GM12878 (cell line): ENCODE data around the gene BFSP2. TPM values are rescaled to one million over a fixed set of nuclear protein-coding genes. Genes with fewer than 3 reads are reported as not detected.

Experiments
- ATAC-seq: fragments of 200-7000 bp; cut with Tn5 transposase; 3 replicates; pipeline ENCODE4 v1.9.1; 2020; ENCODE audit warnings: mild to moderate bottlenecking, moderate library complexity
- BruUV-seq: library from RNA; stranded (reverse); fragments of 400-500 nt; replicated peaks from 2 replicates; lab custom pipeline; 2021; lab: Mats Ljungman, UMichigan
- CTCF ChIA-PET: fragments of 300-600 bp; sonication (Branson Sonifier 250); formaldehyde crosslinking; extraction: SDS; loops from one replicate; lab custom pipeline; 2021; ENCODE audit warnings: inconsistent platforms; lab: Yijun Ruan, JAX
- POLR2A ChIA-PET: fragments of 350-600 bp; formaldehyde crosslinking; extraction: SDS; loops from one replicate; lab custom pipeline; 2021; ENCODE audit warnings: inconsistent platforms; lab: Charles Lee
- RAD21 ChIA-PET: fragments of 300-600 bp; sonication (Branson Sonifier 250); formaldehyde crosslinking; loops from one replicate; lab custom pipeline; 2023; ENCODE audit warnings: antibody characterized with exemption; ENCODE audit not compliant: unreplicated experiment; lab: Charles Lee
- SMC1A ChIA-PET: fragments of 300-600 bp; sonication (Branson Sonifier 250); formaldehyde crosslinking; loops from one replicate; lab custom pipeline; 2023; ENCODE audit not compliant: unreplicated experiment, uncharacterized antibody; lab: Charles Lee
- DNase-seq: peaks from one replicate; pipeline ENCODE4 v3.0.0-alpha.2; 2011; ENCODE audit warnings: low read depth, low spot score
- FAIRE-seq: peaks from 3 replicates; lab custom pipeline; 2011; peaks lifted over from hg19 to GRCh38; lab: Jason Lieb, UNC
- H2AFZ ChIP-seq: 2 replicates; pipeline ENCODE4 v1.6.0; 2011; ENCODE audit warnings: low read depth, low read length, control low read depth; ENCODE audit not compliant: control insufficient read depth
- H3K27ac ChIP-seq: 2 replicates; pipeline ENCODE4 v1.5.1; 2011; ENCODE audit warnings: control low read depth; ENCODE audit not compliant: control insufficient read depth, insufficient read depth
- H3K27me3 ChIP-seq, 2 experiments: replicated peaks in 1 of 2; 2 replicates each; pipeline versions ENCODE4 v1.6.0 to v1.6.1; 2011; ENCODE audit warnings: low read length in 1 of 2; ENCODE audit not compliant: control insufficient read depth in 2 of 2, insufficient read depth in 2 of 2
- H3K36me3 ChIP-seq, 2 experiments: 2 replicates each; pipeline ENCODE4 v1.5.1; 2011; ENCODE audit warnings: low read length in 1 of 2; ENCODE audit not compliant: control insufficient read depth in 2 of 2, insufficient read depth in 2 of 2
- H3K4me1 ChIP-seq: 2 replicates; pipeline ENCODE4 v1.6.1; 2011; ENCODE audit warnings: mild to moderate bottlenecking, low read length, moderate library complexity, mixed read lengths; ENCODE audit not compliant: control insufficient read depth, insufficient read depth
- H3K4me2 ChIP-seq: 2 replicates; pipeline ENCODE4 v1.6.0; 2011; ENCODE audit warnings: control low read depth; ENCODE audit not compliant: control insufficient read depth, insufficient read depth
- H3K4me3 ChIP-seq: fragments of 200-600 bp; sonication (generic); 2 replicates; pipeline ENCODE4 v1.5.1; 2016
- H3K79me2 ChIP-seq: 2 replicates; pipeline ENCODE4 v1.6.0; 2011; ENCODE audit warnings: low read length; ENCODE audit not compliant: control insufficient read depth, insufficient read depth
- H3K9ac ChIP-seq: 2 replicates; pipeline ENCODE4 v1.8.0; 2011; ENCODE audit warnings: low read length, control low read depth, mixed read lengths; ENCODE audit not compliant: control insufficient read depth, insufficient read depth
- H3K9me3 ChIP-seq: replicated peaks from 3 replicates; pipeline ENCODE4 v1.5.1; 2011; ENCODE audit warnings: mild to moderate bottlenecking, low read length; ENCODE audit not compliant: control insufficient read depth, insufficient read depth
- H4K20me1 ChIP-seq: 2 replicates; pipeline ENCODE4 v1.6.0; 2011; ENCODE audit not compliant: control insufficient read depth, insufficient read depth
- ATF2 ChIP-seq: IDR thresholded peaks from 2 replicates; pipeline ENCODE4 v1.6.1; 2012; ENCODE audit warnings: low read length, inconsistent platforms
- BRCA1 ChIP-seq: IDR thresholded peaks from 2 replicates; pipeline ENCODE4 v1.6.1; 2011; ENCODE audit warnings: low read depth, low read length, improper control_type of control experiment
- EED ChIP-seq: sonication (generic); IDR thresholded peaks from 2 replicates; pipeline ENCODE4 v1.6.1; 2016; ENCODE audit warnings: antibody characterized with exemption, low read depth
- LARP7 ChIP-seq: fragments of 450-650 bp; IDR thresholded peaks from 2 replicates; pipeline ENCODE4 v1.6.1; 2017; ENCODE audit warnings: mild to moderate bottlenecking
- NFYA ChIP-seq: IDR thresholded peaks from 2 replicates; pipeline ENCODE4 v1.6.1; 2011; ENCODE audit warnings: low read depth, mild to moderate bottlenecking, low read length, improper control_type of control experiment, borderline replicate concordance
- NR2C1 ChIP-seq: fragments of 450-650 bp; IDR thresholded peaks from 2 replicates; pipeline ENCODE4 v1.6.1; 2017; ENCODE audit warnings: antibody characterized with exemption, mild to moderate bottlenecking, moderate library complexity
- TCF3 ChIP-seq: IDR thresholded peaks from 2 replicates; pipeline ENCODE4 v1.6.1; 2012; ENCODE audit warnings: low read depth, mild to moderate bottlenecking, low read length, borderline replicate concordance; ENCODE audit not compliant: insufficient read depth
- YBX1 ChIP-seq: fragments of 450-650 bp; IDR thresholded peaks from 2 replicates; pipeline ENCODE4 v1.6.1; 2016; ENCODE audit warnings: antibody characterized with exemption
- ZNF622 ChIP-seq: fragments of 450-650 bp; IDR thresholded peaks from 2 replicates; pipeline ENCODE4 v1.6.1; 2017; ENCODE audit warnings: mild to moderate bottlenecking, inconsistent platforms
- WGBS: methylation state at CpG from one replicate; pipeline ENCODE4 v1.1.6; 2016; ENCODE audit warnings: low lambda C conversion rate; ENCODE audit not compliant: insufficient replicate concordance, insufficient coverage; ENCODE audit errors: missing lambda C conversion rate; 5-methylcytosine and 5-hydroxymethylcytosine counted together
- in situ Hi-C: fragments of 300-500 bp; cut with MboI; formaldehyde crosslinking; loops from 9 replicates; pipeline ENCODE4 v1.14.3; 2018; ENCODE audit warnings: mixed read lengths
- intact Hi-C: fragments of 100-400 bp; cut with micrococcal nuclease; formaldehyde crosslinking; loops from one replicate; pipeline ENCODE4 v1.14.2; 2022; ENCODE audit not compliant: unreplicated experiment
- polyA plus RNA-seq, 11 experiments: library from polyadenylated mRNA; depleted of rRNA in 4 of 11; unstranded in 6 of 11; stranded (reverse) in 5 of 11; fragments of >200 nt; fragmentation: Nextera tagmentation in 4 of 11; fragmentation: Illumina TruSeq in 1 of 11; extraction: Ambion mirVana in 4 of 11; extraction: Trizol in 1 of 11; gene quantifications; 1 replicate in 1 of 11; 2 replicates in 10 of 11; pipeline versions ENCODE4 v1.2.1 to v1.2.3, GENCODE V29; 2011 to 2016; ENCODE audit warnings: inconsistent platforms in 2 of 11, missing spikeins in 2 of 11, low read depth in 1 of 11
- total RNA-seq, 4 experiments: library from RNA; depleted of rRNA in 3 of 4; stranded (reverse); fragments of >200 nt in 3 of 4; fragmentation: Illumina TruSeq in 1 of 4; extraction: Trizol in 1 of 4; gene quantifications; 2 replicates each; pipeline versions ENCODE4 v1.2.1 to v1.2.3, GENCODE V29; 2013 to 2021
- TF ChIP-seq, protein P1 (sequence below): fragments of 450-650 bp; formaldehyde crosslinking; IDR thresholded peaks from 2 replicates; pipeline ENCODE4 v1.4.0; 2020; ENCODE audit warnings: mild to moderate bottlenecking, moderate library complexity
- TF ChIP-seq, protein P2 (sequence below): fragments of 450-650 bp; IDR thresholded peaks from 2 replicates; pipeline ENCODE4 v1.6.1; 2017; ENCODE audit warnings: mild to moderate bottlenecking
- TF ChIP-seq, protein P3 (sequence below): fragments of 450-650 bp; IDR thresholded peaks from 2 replicates; pipeline ENCODE4 v1.6.1; 2017; ENCODE audit warnings: mild to moderate bottlenecking, moderate library complexity

Gene BFSP2
- total and polyA plus RNA-seq, 10 of the 15 experiments (the other 5 are each of a cell fraction or from before 2014, with no cell fraction given) = 1.5 to 20.4 (median 7.3) TPM

GRCh38 chr3:133457025-133457424 is 57.2 kb downstream of the BFSP2 start:
- no peak overlapping the region for H3K4me2 ChIP-seq
- FAIRE-seq (no peak), DNase-seq (no peak), ATAC-seq (no peak)
- H4K20me1 ChIP-seq = no peaks in the 10 kb centered on the region
- WGBS = 67% methylated on average over 3 of the region's 3 CpGs
- RAD21 ChIA-PET = interaction anchor here (1.0 to 2.3 kb wide), 8 partner anchors 8 to 121 kb away, joined by 3 to 10 read pairs (median 6); partner anchors contain the start of gene CDV3
- no peak overlapping the region for H3K27ac ChIP-seq
- POLR2A ChIA-PET = interaction anchor here (1.2 to 1.9 kb wide), 4 partner anchors 9 to 45 kb away, joined by 3 to 9 read pairs (median 6); no protein-coding TSS in a partner anchor
- no TSS peak for BruUV-seq
- H2AFZ ChIP-seq = no peak overlapping the region
- SMC1A ChIA-PET = interaction anchor here (0.7 to 20.4 kb wide), 9 partner anchors 9 to 122 kb away, joined by 3 to 380 read pairs (median 4); partner anchors contain the start of gene CDV3
- intact Hi-C loops (no loop called here), in situ Hi-C loops (loop anchor here (25.0 kb wide), 1 partner anchor 1030 kb away; the partner anchor contains the start of genes ANAPC13 and CEP63)
- no peaks in the 10 kb centered on the region; the same call in 1 of the 2 replicates for H3K4me1 ChIP-seq
- CTCF ChIA-PET = interaction anchor here (0.9 to 12.3 kb wide), 15 partner anchors 8 to 361 kb away, joined by 3 to 114 read pairs (median 5); partner anchors contain the start of gene CDV3
- H3K79me2 ChIP-seq = no peaks in the 10 kb centered on the region
- H3K4me3 ChIP-seq = no peak overlapping the region
- no peaks in the 10 kb centered on the region for H3K9me3 ChIP-seq
- no peak overlapping the region for H3K9ac ChIP-seq
- H3K27me3 ChIP-seq = no peaks in the 10 kb centered on the region
- H3K36me3 ChIP-seq = no peaks in the 10 kb centered on the region
- TF ChIP-seq, protein P1, sequence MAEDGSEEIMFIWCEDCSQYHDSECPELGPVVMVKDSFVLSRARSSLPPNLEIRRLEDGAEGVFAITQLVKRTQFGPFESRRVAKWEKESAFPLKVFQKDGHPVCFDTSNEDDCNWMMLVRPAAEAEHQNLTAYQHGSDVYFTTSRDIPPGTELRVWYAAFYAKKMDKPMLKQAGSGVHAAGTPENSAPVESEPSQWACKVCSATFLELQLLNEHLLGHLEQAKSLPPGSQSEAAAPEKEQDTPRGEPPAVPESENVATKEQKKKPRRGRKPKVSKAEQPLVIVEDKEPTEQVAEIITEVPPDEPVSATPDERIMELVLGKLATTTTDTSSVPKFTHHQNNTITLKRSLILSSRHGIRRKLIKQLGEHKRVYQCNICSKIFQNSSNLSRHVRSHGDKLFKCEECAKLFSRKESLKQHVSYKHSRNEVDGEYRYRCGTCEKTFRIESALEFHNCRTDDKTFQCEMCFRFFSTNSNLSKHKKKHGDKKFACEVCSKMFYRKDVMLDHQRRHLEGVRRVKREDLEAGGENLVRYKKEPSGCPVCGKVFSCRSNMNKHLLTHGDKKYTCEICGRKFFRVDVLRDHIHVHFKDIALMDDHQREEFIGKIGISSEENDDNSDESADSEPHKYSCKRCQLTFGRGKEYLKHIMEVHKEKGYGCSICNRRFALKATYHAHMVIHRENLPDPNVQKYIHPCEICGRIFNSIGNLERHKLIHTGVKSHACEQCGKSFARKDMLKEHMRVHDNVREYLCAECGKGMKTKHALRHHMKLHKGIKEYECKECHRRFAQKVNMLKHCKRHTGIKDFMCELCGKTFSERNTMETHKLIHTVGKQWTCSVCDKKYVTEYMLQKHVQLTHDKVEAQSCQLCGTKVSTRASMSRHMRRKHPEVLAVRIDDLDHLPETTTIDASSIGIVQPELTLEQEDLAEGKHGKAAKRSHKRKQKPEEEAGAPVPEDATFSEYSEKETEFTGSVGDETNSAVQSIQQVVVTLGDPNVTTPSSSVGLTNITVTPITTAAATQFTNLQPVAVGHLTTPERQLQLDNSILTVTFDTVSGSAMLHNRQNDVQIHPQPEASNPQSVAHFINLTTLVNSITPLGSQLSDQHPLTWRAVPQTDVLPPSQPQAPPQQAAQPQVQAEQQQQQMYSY = no peak
- TF ChIP-seq EED = no peak
- TF ChIP-seq LARP7 = no peak
- no peak for TF ChIP-seq NFYA
- TF ChIP-seq NR2C1 = no peak
- TF ChIP-seq TCF3 = no peak
- TF ChIP-seq ZNF622 = no peak
- no peak for TF ChIP-seq BRCA1
- TF ChIP-seq YBX1 = no peak
- TF ChIP-seq, protein P2, sequence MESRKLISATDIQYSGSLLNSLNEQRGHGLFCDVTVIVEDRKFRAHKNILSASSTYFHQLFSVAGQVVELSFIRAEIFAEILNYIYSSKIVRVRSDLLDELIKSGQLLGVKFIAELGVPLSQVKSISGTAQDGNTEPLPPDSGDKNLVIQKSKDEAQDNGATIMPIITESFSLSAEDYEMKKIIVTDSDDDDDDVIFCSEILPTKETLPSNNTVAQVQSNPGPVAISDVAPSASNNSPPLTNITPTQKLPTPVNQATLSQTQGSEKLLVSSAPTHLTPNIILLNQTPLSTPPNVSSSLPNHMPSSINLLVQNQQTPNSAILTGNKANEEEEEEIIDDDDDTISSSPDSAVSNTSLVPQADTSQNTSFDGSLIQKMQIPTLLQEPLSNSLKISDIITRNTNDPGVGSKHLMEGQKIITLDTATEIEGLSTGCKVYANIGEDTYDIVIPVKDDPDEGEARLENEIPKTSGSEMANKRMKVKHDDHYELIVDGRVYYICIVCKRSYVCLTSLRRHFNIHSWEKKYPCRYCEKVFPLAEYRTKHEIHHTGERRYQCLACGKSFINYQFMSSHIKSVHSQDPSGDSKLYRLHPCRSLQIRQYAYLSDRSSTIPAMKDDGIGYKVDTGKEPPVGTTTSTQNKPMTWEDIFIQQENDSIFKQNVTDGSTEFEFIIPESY = no peak
- TF ChIP-seq, protein P3, sequence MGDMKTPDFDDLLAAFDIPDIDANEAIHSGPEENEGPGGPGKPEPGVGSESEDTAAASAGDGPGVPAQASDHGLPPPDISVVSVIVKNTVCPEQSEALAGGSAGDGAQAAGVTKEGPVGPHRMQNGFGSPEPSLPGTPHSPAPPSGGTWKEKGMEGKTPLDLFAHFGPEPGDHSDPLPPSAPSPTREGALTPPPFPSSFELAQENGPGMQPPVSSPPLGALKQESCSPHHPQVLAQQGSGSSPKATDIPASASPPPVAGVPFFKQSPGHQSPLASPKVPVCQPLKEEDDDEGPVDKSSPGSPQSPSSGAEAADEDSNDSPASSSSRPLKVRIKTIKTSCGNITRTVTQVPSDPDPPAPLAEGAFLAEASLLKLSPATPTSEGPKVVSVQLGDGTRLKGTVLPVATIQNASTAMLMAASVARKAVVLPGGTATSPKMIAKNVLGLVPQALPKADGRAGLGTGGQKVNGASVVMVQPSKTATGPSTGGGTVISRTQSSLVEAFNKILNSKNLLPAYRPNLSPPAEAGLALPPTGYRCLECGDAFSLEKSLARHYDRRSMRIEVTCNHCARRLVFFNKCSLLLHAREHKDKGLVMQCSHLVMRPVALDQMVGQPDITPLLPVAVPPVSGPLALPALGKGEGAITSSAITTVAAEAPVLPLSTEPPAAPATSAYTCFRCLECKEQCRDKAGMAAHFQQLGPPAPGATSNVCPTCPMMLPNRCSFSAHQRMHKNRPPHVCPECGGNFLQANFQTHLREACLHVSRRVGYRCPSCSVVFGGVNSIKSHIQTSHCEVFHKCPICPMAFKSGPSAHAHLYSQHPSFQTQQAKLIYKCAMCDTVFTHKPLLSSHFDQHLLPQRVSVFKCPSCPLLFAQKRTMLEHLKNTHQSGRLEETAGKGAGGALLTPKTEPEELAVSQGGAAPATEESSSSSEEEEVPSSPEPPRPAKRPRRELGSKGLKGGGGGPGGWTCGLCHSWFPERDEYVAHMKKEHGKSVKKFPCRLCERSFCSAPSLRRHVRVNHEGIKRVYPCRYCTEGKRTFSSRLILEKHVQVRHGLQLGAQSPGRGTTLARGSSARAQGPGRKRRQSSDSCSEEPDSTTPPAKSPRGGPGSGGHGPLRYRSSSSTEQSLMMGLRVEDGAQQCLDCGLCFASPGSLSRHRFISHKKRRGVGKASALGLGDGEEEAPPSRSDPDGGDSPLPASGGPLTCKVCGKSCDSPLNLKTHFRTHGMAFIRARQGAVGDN = no peak
- no peak for TF ChIP-seq ATF2
